Thyroid gland (tissue), 4 donors: Measurements from ENCODE around the gene NRROS.
A peak's percentile ranks its signal among the peaks of the same experiment; 100 is the strongest.

Source experiments
- CTCF ChIP-seq, 6 experiments: fragments of 200-600 bp in 3 of 6; fragments of 450-650 bp in 3 of 6; sonication (generic) in 3 of 6; IDR thresholded peaks; one replicate each; pipeline ENCODE4 v1.5.1; 2016 to 2019; ENCODE audit warnings: antibody characterized with exemption in 6 of 6, mild to moderate bottlenecking in 2 of 6, inconsistent platforms in 1 of 6, moderate library complexity in 1 of 6
- POLR2A ChIP-seq, 2 donors: fragments of 450-650 bp; IDR thresholded peaks; one replicate each; pipeline ENCODE4 v1.6.1; 2017; ENCODE audit warnings: antibody characterized with exemption in 2 of 2, mild to moderate bottlenecking in 2 of 2, moderate library complexity in 1 of 2

GRCh38 chr3:196632046-196632751, 7.3 kb upstream of the NRROS start:
- peak in 2 of 6 experiments; percentile 20 to 41 for TF ChIP-seq CTCF (IDR thresholded peaks at IDR 0.05)
- peak in 1 of 2 donors; percentile 52 for TF ChIP-seq POLR2A (IDR thresholded peaks at IDR 0.05)
